ENCODE results near the gene NYNRIN. TPM values are rescaled to one million over a fixed set of nuclear protein-coding genes. Genes with fewer than 3 reads are reported as not detected.

The NYNRIN gene
- total and polyA plus RNA-seq, 2 of the 8 experiments (the other 6 are each of a cell fraction or from before 2014, with no cell fraction given), result 15.2 to 18.3 TPM

GRCh38 chr14:24459331-24459730 lies 60.5 kb downstream of the NYNRIN start:
- H4K20me1 ChIP-seq (replicated peaks in 1 of 2; ENCODE audit: control insufficient read depth in 1 of 2, insufficient read depth in 2 of 2, low read length in 2 of 2), result no peaks in the 10 kb centered on the region
- TF ChIP-seq TEAD4 (IDR thresholded peaks at IDR 0.05; ENCODE audit: low read depth, low read length) (no peak), RXRA (IDR thresholded peaks at IDR 0.05; ENCODE audit: insufficient read depth, low read depth, low read length) (no peak), POLR2A (IDR thresholded peaks at IDR 0.05; ENCODE audit: control extremely low read depth in 1 of 2, low read depth in 2 of 2, low read length in 2 of 2) (no peak), CBX5 (IDR thresholded peaks at IDR 0.05; ENCODE audit: low read depth, low read length) (no peak), JUN (IDR thresholded peaks at IDR 0.05; ENCODE audit: low read depth, low read length) (no peak), EGR1 (IDR thresholded peaks at IDR 0.05; ENCODE audit: borderline replicate concordance, low read depth, low read length) (no peak), SP1 (IDR thresholded peaks at IDR 0.05; ENCODE audit: low read depth, low read length) (no peak), SIX5 (IDR thresholded peaks at IDR 0.05; ENCODE audit: low read depth, low read length) (no peak), EP300 (IDR thresholded peaks at IDR 0.05; ENCODE audit: borderline replicate concordance in 1 of 2, low read depth in 2 of 2, low read length in 2 of 2) (no peak)

More at GRCh38 chr14:24459331-24459730, 60.5 kb downstream of the NYNRIN start:
- Histone ChIP-seq H2BK20ac (ENCODE audit: low read length) (no peak overlapping the region), H2AK5ac (ENCODE audit: low read depth, low read length) (no peak overlapping the region), H4K5ac (ENCODE audit: insufficient read length, low read depth, low read length) (no peak overlapping the region), H3K56ac (replicated peaks; ENCODE audit: insufficient read length, low read depth, low read length) (no peak overlapping the region), H3K9me3 (ENCODE audit: insufficient read depth in 2 of 2, low read depth in 1 of 2, low read length in 1 of 2) (0 out of 4 replicates have a peak, but pooled peaks cover 0 to 2% of the 10 kb centered on the region in 2 experiments), H3K27ac (ENCODE audit: low read depth, low read length) (no peak overlapping the region), H3K79me2 (ENCODE audit: control insufficient read depth in 1 of 2, insufficient read depth in 2 of 2, low read length in 2 of 2) (no peaks in the 10 kb centered on the region), H3K23me2 (ENCODE audit: low read depth, low read length) (no peaks in the 10 kb centered on the region), H3K14ac (ENCODE audit: insufficient read length) (no peak overlapping the region), H3K18ac (ENCODE audit: extremely low read depth, low read length) (no peak overlapping the region), H3K4ac (replicated peaks; ENCODE audit: insufficient read length, low read depth, low read length) (no peak overlapping the region), H3K9ac (replicated peaks in 1 of 4; ENCODE audit: extremely low read depth in 1 of 4, low read depth in 3 of 4, low read length in 3 of 4) (no peak overlapping the region), H4K8ac (ENCODE audit: extremely low read depth, insufficient read depth, low read length) (no peak overlapping the region), H2BK12ac (ENCODE audit: low read depth, low read length) (no peak overlapping the region), H2AFZ (ENCODE audit: low read length) (no peak overlapping the region), H3K4me1 (replicated peaks in 1 of 4; ENCODE audit: control insufficient read depth in 3 of 4, insufficient read depth in 4 of 4, low read length in 3 of 4) (no peaks in the 10 kb centered on the region), H2BK5ac (ENCODE audit: low read depth, low read length) (no peak overlapping the region), H3K27me3 (replicated peaks in 1 of 4; ENCODE audit: control insufficient read depth in 3 of 4, extremely low read depth in 1 of 4, insufficient read depth in 3 of 4, low read length in 3 of 4) (no peaks in the 10 kb centered on the region), H3K23ac (ENCODE audit: insufficient read length) (no peak overlapping the region), H3K36me3 (ENCODE audit: control insufficient read depth in 2 of 4, insufficient read depth in 4 of 4, low read length in 3 of 4) (no peaks in the 10 kb centered on the region), H2BK120ac (replicated peaks; ENCODE audit: low read depth, low read length) (no peak overlapping the region), H3K4me2 (ENCODE audit: insufficient read depth in 1 of 2, low read depth in 2 of 2, low read length in 2 of 2) (no peak overlapping the region), H3K79me1 (ENCODE audit: low read depth, low read length) (no peaks in the 10 kb centered on the region), H3K4me3 (ENCODE audit: extremely low read depth in 1 of 4, insufficient read depth in 2 of 4, low read depth in 3 of 4, low read length in 4 of 4) (no peak overlapping the region), H2BK15ac (ENCODE audit: low read length) (no peak overlapping the region), H4K91ac (replicated peaks; ENCODE audit: insufficient read length, low read length) (no peak overlapping the region)
- ChIA-PET POLR2A (ENCODE audit: partially characterized antibody) (interaction anchor here (0.8 kb wide), 1 partner anchor 17 kb away, joined by 3 read pairs; no protein-coding TSS in a partner anchor), CTCF (ENCODE audit: partially characterized antibody) (interaction anchor here (2.2 kb wide), 1 partner anchor 22 kb away, joined by 6 read pairs; no protein-coding TSS in a partner anchor)
- FAIRE-seq (no peak), DNase-seq (ENCODE audit: low read depth in 1 of 2, low spot score in 2 of 2) (no peak)
- WGBS, 2 experiments (ENCODE audit: extremely low coverage in 1 of 2, insufficient coverage in 1 of 2, insufficient read length in 1 of 2, insufficient replicate concordance in 2 of 2, low coverage in 1 of 2, low lambda C conversion rate in 2 of 2, missing lambda C conversion rate in 1 of 2), result 100% methylated on average over 3 of the region's 3 CpGs; no CpG with 5 or more reads in 1 of the 2 experiments

Measured in H1 (cell line).